ENCODE results near the gene CAMK2A. TPM values are rescaled to one million over a fixed set of nuclear protein-coding genes. Genes with fewer than 3 reads are reported as not detected.

The CAMK2A gene
- total and polyA plus RNA-seq, 2 donors (not counting 3 experiments of a cell fraction or from before 2014, with no cell fraction given), result not detected

DNA sequence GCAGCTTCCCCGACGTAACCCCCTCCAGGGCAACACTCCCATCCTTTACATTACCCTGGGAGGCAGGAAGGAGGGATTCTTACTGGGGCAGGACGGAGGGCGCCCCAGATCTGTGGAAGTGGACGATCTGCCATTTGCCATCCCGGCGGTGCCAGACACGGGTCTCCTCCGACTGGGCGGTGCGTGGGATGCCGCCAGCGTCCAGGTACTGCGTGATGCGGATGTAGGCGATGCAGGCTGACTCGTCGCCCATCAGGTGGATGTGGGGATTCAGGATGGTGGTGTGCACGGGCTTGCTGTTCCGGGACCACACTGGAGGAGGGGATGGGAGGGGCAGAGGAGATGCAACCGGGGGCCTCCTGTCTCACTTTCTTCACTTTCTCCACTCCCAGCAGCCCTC, 66.7 kb downstream of the CAMK2A start:
- Histone ChIP-seq H3K4me3 (replicated peaks in 1 of 3; ENCODE audit: insufficient read depth in 1 of 3, low read depth in 1 of 3, low read length in 3 of 3) (no peak overlapping the region), H3K27ac (ENCODE audit: insufficient read depth, low read depth, low read length) (no peak overlapping the region), H3K9me3 (replicated peaks; ENCODE audit: control insufficient read depth, insufficient read depth, low read length) (no peaks in the 10 kb centered on the region), H3K36me3 (ENCODE audit: control insufficient read depth in 2 of 2, extremely low read depth in 1 of 2, insufficient read depth in 2 of 2, low read length in 2 of 2) (no peaks in the 10 kb centered on the region), H3K9me1 (replicated peaks; ENCODE audit: control insufficient read depth, extremely low read depth, insufficient read depth, low read length) (no peaks in the 10 kb centered on the region), H3K79me2 (ENCODE audit: control insufficient read depth, insufficient read depth, low read length) (no peaks in the 10 kb centered on the region), H4K20me1 (replicated peaks; ENCODE audit: control insufficient read depth, extremely low read depth, insufficient read depth, low read length) (no peaks in the 10 kb centered on the region), H3K4me2 (ENCODE audit: insufficient read depth, low read length) (no peak overlapping the region), H2AFZ (ENCODE audit: low read depth, low read length) (no peak overlapping the region), H3K4me1 (ENCODE audit: control insufficient read depth, extremely low read depth, insufficient read depth, low read length) (no peaks in the 10 kb centered on the region), H3K27me3 (ENCODE audit: control insufficient read depth in 2 of 2, insufficient read depth in 2 of 2, low read length in 2 of 2) (peaks cover 0 to 1% of the 10 kb centered on the region in 2 experiments), H3K9ac (replicated peaks; ENCODE audit: extremely low read depth, insufficient read depth, low read length) (no peak overlapping the region)
- FAIRE-seq (no peak), DNase-seq (ENCODE audit: low read depth, low spot score) (no peak)
- intact Hi-C loops (cut with micrococcal nuclease) (no loop called here), dilution Hi-C loops (cut with MboI; ENCODE audit: extremely low pct_ligation_motif_present, low sequenced_read_pairs) (no loop called here)
- BruUV-seq (replicated peaks), result no TSS peak
- ChIA-PET CTCF (interaction anchor here (0.8 to 1.2 kb wide), 3 partner anchors 14 to 20 kb away, joined by 3 read pairs; no protein-coding TSS in a partner anchor), POLR2A (no interaction called here)
- no peak for TF ChIP-seq CTCF (IDR thresholded peaks at IDR 0.05; ENCODE audit: extremely low read depth in 1 of 2, insufficient read depth in 1 of 2, low read depth in 1 of 2, low read length in 2 of 2)
- TF ChIP-seq JUN (IDR thresholded peaks at IDR 0.05; ENCODE audit: borderline replicate concordance, insufficient read depth, insufficient read length, low read depth), result no peak
- no peak for TF ChIP-seq MYC (IDR thresholded peaks at IDR 0.05; ENCODE audit: low read depth, low read length)
- no peak for TF ChIP-seq EZH2 (IDR thresholded peaks at IDR 0.05; ENCODE audit: borderline replicate concordance, low read depth, low read length, severe bottlenecking)
- TF ChIP-seq FOS (IDR thresholded peaks at IDR 0.05; ENCODE audit: borderline replicate concordance, insufficient read depth, low read length), result no peak
- no peak for TF ChIP-seq POLR2AphosphoS5 (IDR thresholded peaks at IDR 0.05; ENCODE audit: insufficient read depth, low read depth, low read length)
- TF ChIP-seq POLR2A (IDR thresholded peaks at IDR 0.05; ENCODE audit: low read depth, low read length), result no peak
- no peak for TF ChIP-seq GATA2 (IDR thresholded peaks at IDR 0.05; ENCODE audit: insufficient read depth, insufficient read length, low read depth, low read length)
- TF ChIP-seq, protein P1, sequence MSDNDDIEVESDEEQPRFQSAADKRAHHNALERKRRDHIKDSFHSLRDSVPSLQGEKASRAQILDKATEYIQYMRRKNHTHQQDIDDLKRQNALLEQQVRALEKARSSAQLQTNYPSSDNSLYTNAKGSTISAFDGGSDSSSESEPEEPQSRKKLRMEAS (IDR thresholded peaks at IDR 0.05; ENCODE audit: insufficient read depth, insufficient read length), result no peak

All from endothelial cell of umbilical vein (primary cell).